Fibroblast of mammary gland (primary cell): Measurements from ENCODE around the gene RAMP2.

Experiments used
- DNase-seq: peaks from one replicate; pipeline ENCODE4 v3.0.0-alpha.2; 2010; ENCODE audit warnings: low read depth
- H3K4me3 ChIP-seq: 2 replicates; pipeline ENCODE4 v1.5.1; 2011; ENCODE audit warnings: low read depth, mild to moderate bottlenecking, low read length, moderate library complexity; ENCODE audit not compliant: control insufficient read depth
- CTCF ChIP-seq: conservative IDR thresholded peaks from 2 replicates; pipeline ENCODE4 v1.5.1; 2011; ENCODE audit warnings: low read depth, low read length, inconsistent platforms; ENCODE audit not compliant: control insufficient read depth, insufficient read depth

Gene RAMP2

GRCh38 chr17:42795061-42795460, 34.0 kb downstream of the RAMP2 start:
- no peak overlapping the region for H3K4me3 ChIP-seq
- no peak for DNase-seq
- TF ChIP-seq CTCF: no peak

GRCh38 chr17:42795465-42795864, 34.4 kb downstream of the RAMP2 start:
- TF ChIP-seq CTCF: no peak
- DNase-seq: no peak
- no peak overlapping the region for H3K4me3 ChIP-seq

- no peak for DNase-seq
- H3K4me3 ChIP-seq: no peak overlapping the region
- no peak for TF ChIP-seq CTCF
Measured at GRCh38 chr17:42796066-42796758, 35.2 kb downstream of the RAMP2 start.

GRCh38 chr17:42797067-42798007, 36.3 kb downstream of the RAMP2 start:
- H3K4me3 ChIP-seq: peak overlapping the region; percentile 94
- no peak for TF ChIP-seq CTCF
- no peak for DNase-seq

GRCh38 chr17:42798011-42798382, 37.0 kb downstream of the RAMP2 start:
- H3K4me3 ChIP-seq: peak overlapping the region; percentile 94
- no peak for DNase-seq
- no peak for TF ChIP-seq CTCF

- peak within 1 kb of the TSS; percentile 94 for H3K4me3 ChIP-seq
- peak; percentile 82 for DNase-seq
- no peak for TF ChIP-seq CTCF
Measured at GRCh38 chr17:42798383-42799380, 37.7 kb downstream of the RAMP2 start, which contains the start of the genes CNTD1 and COA3. CNTD1 (plus strand) TSS chr17:42798861; CDS start chr17:42799068, 207 bp downstream. COA3 (minus strand) TSS chr17:42798704; CDS start chr17:42798681, 23 bp downstream.
